GM23248 (cell line): ENCODE data around the gene SMURF2.

Experiments used
- EZH2 ChIP-seq: fragments of 200-600 bp; sonication (generic); IDR thresholded peaks from 2 replicates; pipeline ENCODE4 v1.6.1; 2018; ENCODE audit warnings: antibody characterized with exemption, mild to moderate bottlenecking; ENCODE audit not compliant: insufficient read depth, poor library complexity, severe bottlenecking
- EZH2phosphoT487 ChIP-seq: fragments of 200-600 bp; sonication (generic); IDR thresholded peaks from 2 replicates; pipeline ENCODE4 v1.6.1; 2018; ENCODE audit warnings: antibody characterized with exemption, moderate library complexity, mild to moderate bottlenecking, low read depth; ENCODE audit not compliant: insufficient read depth

DNA sequence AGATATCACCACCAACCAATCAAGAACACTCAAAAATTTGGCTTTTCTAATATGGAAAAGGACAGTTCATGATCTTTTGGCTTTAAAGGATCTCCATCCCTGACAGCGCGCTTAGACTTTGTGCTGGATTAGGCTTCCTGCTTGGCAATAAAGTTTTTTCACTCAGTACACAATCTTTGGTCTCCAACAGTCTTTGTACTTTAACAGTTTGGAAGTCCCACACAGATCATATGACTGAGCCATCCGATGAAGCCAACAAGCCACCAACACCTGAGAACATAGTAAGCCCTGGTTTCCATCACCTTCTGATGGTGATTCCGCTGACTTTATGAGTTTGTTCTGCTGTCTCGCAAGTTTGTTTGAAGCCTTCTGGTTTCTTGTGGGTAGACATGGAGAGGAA is 34.3 kb downstream of the SMURF2 start:
- TF ChIP-seq EZH2, result no peak
- no peak for TF ChIP-seq EZH2phosphoT487
